Muscle layer of duodenum (tissue), 2 donors: ENCODE results near the gene ITGB4.

ENCODE experiments used
- H3K27ac ChIP-seq: one replicate; pipeline ENCODE4 v1.7.0; 2013; ENCODE audit warnings: mild to moderate bottlenecking, low read length
- H3K27me3 ChIP-seq: one replicate; pipeline ENCODE4 v1.7.0; 2013; ENCODE audit warnings: low read depth, mild to moderate bottlenecking, control low read depth, low read length
- H3K36me3 ChIP-seq, 2 donors: one replicate each; pipeline ENCODE4 v1.7.0; 2013; ENCODE audit warnings: low read length in 2 of 2, control low read depth in 1 of 2, mild to moderate bottlenecking in 1 of 2; ENCODE audit not compliant: insufficient read depth in 2 of 2, control insufficient read depth in 1 of 2
- H3K4me1 ChIP-seq, 2 donors: one replicate each; pipeline ENCODE4 v1.7.0; 2013; ENCODE audit warnings: low read length in 2 of 2, mild to moderate bottlenecking in 2 of 2, control low read depth in 1 of 2, moderate library complexity in 1 of 2; ENCODE audit not compliant: insufficient read depth in 2 of 2, control insufficient read depth in 1 of 2
- H3K4me3 ChIP-seq, 2 donors: one replicate each; pipeline ENCODE4 v1.7.0; 2013; ENCODE audit warnings: low read length in 2 of 2, low read depth in 1 of 2, mild to moderate bottlenecking in 1 of 2
- H3K9me3 ChIP-seq, 2 donors: one replicate each; pipeline ENCODE4 v1.7.0; 2013; ENCODE audit warnings: low read length in 2 of 2, control low read depth in 1 of 2, mild to moderate bottlenecking in 1 of 2; ENCODE audit not compliant: control insufficient read depth in 1 of 2
- donor health status: healthy.

Gene ITGB4

GRCh38 chr17:75722542-75723095 lies 1.4 kb downstream of the ITGB4 start:
- H3K4me1 ChIP-seq: peaks cover 0 to 10% of the 10 kb centered on the region in 2 donors
- peak overlapping the region; percentile 51 to 65 for H3K4me3 ChIP-seq
- H3K27ac ChIP-seq: peak overlapping the region; percentile 84
- peaks cover 17% of the 10 kb centered on the region for H3K27me3 ChIP-seq
- H3K36me3 ChIP-seq: peaks cover 3 to 8% of the 10 kb centered on the region in 2 donors
- H3K9me3 ChIP-seq: no peaks in the 10 kb centered on the region

DNA sequence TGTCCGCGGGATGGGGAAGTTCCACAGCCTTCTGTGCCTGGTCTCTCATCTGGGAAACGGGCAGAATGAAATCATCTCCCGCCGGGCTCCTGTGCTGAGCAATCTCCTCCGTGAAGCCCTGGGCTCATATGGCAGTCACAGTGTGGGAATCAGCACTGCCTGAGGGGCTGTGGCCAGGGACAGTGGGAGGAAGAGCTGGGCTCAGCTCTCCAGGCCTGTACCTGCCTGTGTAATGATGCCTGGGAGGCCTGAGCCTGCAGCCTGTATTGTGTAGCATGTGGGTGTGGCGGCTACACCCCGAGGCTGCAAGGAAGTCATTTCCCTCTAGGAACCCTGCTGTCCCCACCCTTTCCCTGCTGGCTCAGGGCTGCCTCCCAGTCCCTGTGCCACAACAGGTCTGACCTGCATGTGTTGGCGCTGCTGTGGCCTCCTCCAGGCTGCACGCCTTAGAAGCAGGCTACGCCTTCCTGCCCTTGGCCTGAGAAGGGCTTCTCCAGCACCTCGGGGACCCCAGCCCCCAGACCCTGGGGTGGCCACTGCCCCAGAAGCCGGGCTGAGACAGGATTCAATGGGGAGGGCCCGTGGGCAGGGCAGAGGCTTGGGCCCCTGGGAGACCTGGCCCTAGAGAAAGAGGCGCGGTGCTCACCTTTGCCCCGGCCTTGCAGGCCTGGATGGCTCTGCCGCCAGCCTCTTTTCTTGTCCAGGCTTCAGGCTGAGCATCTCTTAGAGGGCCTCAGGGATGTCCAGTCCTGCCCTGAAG lies 2.1 kb downstream of the ITGB4 start:
- H3K4me3 ChIP-seq: peak overlapping the region; percentile 50 to 51
- H3K27me3 ChIP-seq: peaks cover 17% of the 10 kb centered on the region
- peaks cover 0 to 10% of the 10 kb centered on the region in 2 donors for H3K4me1 ChIP-seq
- H3K36me3 ChIP-seq: peaks cover 7 to 12% of the 10 kb centered on the region in 2 donors
- no peaks in the 10 kb centered on the region for H3K9me3 ChIP-seq
- peak overlapping the region; percentile 84 for H3K27ac ChIP-seq

DNA sequence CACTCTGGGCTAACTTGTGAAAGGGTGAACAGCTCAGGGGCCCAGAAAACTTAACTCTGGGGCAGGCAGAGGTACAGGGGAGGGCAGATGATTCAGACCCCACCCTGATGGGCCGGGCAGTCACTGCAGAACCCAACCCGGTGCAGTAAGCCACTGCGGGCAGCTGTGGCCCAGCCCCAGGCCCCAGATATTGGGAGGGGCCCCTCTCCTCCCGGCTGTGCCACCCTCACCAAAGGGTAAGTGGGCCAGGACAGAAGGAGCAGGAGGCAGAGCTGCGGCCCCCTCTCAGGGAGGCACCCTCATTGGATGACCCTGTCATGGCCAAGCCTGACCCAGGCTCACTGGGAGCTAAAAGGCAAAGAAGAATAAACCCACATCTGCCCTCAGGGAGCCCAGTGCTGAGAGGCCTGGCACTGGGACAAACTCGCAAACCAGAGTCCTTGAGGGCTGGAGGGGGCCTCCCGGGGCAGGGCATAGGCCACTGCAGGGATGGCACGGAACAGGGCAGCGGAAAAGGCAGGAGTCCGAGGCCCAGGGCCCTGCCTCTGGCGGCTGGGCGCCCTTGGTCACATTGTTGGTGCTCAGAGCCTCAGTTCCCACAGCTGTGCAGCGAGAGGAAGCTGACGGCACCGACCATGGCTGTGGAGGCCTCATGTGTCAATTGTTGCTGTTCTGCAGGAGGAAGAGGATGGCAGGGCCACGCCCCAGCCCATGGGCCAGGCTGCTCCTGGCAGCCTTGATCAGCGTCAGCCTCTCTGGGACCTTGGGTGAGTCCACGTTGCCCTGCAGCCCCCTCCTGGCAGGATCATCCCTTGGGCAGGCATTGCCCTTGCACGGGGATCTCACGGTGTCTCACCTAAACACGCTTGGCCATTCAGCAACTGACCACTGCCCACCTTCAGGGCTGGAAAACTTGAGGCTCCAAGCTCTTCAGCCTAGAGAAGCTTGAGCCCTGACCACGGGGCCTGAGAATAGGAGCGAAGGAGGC lies 3.1 kb downstream of the ITGB4 start:
- no peak overlapping the region for H3K4me3 ChIP-seq
- H3K4me1 ChIP-seq: peaks cover 0 to 10% of the 10 kb centered on the region in 2 donors
- H3K36me3 ChIP-seq: peaks cover 7 to 12% of the 10 kb centered on the region in 2 donors
- peak overlapping the region; percentile 0 for H3K27ac ChIP-seq
- H3K27me3 ChIP-seq: peaks cover 17% of the 10 kb centered on the region
- no peaks in the 10 kb centered on the region for H3K9me3 ChIP-seq

- H3K27ac ChIP-seq: no peak overlapping the region
- peaks cover 17% of the 10 kb centered on the region for H3K27me3 ChIP-seq
- H3K9me3 ChIP-seq: no peaks in the 10 kb centered on the region
These were observed 4.2 kb downstream of the ITGB4 start for GRCh38 chr17:75725504-75725903.

GRCh38 chr17:75727391-75727790 lies 6.1 kb downstream of the ITGB4 start:
- H3K27me3 ChIP-seq: peaks cover 7% of the 10 kb centered on the region
- no peaks in the 10 kb centered on the region for H3K9me3 ChIP-seq
- no peak overlapping the region for H3K27ac ChIP-seq
- peaks cover 0 to 5% of the 10 kb centered on the region in 2 donors for H3K4me1 ChIP-seq
- no peak overlapping the region for H3K4me3 ChIP-seq
- peaks cover 7 to 15% of the 10 kb centered on the region in 2 donors for H3K36me3 ChIP-seq

More at GRCh38 chr17:75725504-75725903, 4.2 kb downstream of the ITGB4 start:
- H3K4me3 ChIP-seq: no peak overlapping the region
- peaks cover 7 to 15% of the 10 kb centered on the region in 2 donors for H3K36me3 ChIP-seq
- H3K4me1 ChIP-seq: peaks cover 0 to 9% of the 10 kb centered on the region in 2 donors

- Histone ChIP-seq H3K27ac (no peak overlapping the region), H3K27me3 (no peaks in the 10 kb centered on the region), H3K9me3 (no peaks in the 10 kb centered on the region), H3K4me3 (no peak overlapping the region), H3K4me1 (no peaks in the 10 kb centered on the region), H3K36me3 (peaks cover 7 to 15% of the 10 kb centered on the region in 2 donors)
These were observed 8.1 kb downstream of the ITGB4 start for GRCh38 chr17:75729351-75729750.

GRCh38 chr17:75730065-75730464 lies 8.8 kb downstream of the ITGB4 start:
- Histone ChIP-seq H3K27ac (no peak overlapping the region), H3K36me3 (peaks cover 7 to 15% of the 10 kb centered on the region in 2 donors), H3K27me3 (no peaks in the 10 kb centered on the region), H3K4me1 (no peaks in the 10 kb centered on the region), H3K9me3 (no peaks in the 10 kb centered on the region), H3K4me3 (no peak overlapping the region)

DNA sequence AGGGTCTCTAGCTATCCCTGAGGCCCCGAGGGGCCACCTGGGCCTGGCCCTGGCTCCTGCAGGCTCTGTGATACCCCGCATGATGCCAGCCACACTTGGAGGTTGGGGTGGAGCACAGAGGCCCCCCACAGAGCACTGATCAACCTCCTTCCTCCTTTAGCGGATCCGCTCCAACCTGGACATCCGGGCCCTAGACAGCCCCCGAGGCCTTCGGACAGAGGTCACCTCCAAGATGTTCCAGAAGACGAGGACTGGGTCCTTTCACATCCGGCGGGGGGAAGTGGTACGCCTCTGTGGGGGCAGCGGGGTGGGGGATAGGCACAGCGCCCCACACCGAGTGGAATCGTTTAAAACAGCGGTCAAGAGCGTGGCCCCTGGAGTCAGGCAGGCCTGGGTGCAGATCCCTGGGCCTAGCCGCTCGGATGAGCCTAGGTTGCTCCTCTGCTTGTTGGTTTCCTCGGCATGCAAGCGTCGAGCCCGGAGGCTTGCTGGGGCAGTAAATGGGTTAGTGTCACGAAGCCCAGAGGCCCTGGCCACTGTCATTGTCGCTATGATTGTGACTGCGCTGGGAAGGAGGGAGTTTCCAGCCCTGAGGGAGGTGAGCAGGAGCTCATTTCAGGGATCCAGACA lies 9.9 kb downstream of the ITGB4 start:
- H3K9me3 ChIP-seq: no peaks in the 10 kb centered on the region
- H3K27ac ChIP-seq: no peak overlapping the region
- H3K36me3 ChIP-seq: peaks cover 4 to 15% of the 10 kb centered on the region in 2 donors

DNA sequence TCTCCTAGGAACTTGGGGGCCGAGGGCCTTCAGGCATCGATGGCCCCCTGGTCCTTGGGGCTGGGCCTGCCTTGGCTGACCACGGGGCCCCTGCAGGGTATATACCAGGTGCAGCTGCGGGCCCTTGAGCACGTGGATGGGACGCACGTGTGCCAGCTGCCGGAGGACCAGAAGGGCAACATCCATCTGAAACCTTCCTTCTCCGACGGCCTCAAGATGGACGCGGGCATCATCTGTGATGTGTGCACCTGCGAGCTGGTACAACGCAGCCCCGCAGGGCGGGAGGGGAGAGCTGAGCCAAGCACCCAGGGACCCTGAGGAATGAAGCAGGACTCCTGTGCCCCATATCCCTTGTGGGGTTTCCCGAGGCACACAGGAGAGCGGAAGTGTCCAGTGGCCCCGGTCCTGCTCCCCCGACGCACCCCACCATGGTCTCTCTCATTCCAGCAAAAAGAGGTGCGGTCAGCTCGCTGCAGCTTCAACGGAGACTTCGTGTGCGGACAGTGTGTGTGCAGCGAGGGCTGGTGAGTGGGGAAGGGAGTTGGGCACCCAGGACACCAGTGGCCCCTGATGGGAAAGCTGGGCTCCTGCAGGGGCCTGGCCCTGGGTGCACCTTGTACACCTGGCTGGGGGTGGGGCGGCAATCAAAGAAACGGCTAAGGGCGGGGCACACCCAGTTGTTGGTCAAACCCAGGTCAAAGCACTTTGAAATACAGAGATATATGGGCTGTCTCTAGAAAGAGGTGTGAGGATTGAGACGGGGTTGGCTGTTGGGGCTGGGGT lies 10.6 kb downstream of the ITGB4 start:
- Histone ChIP-seq H3K27me3 (no peaks in the 10 kb centered on the region), H3K36me3 (peaks cover 4 to 15% of the 10 kb centered on the region in 2 donors), H3K27ac (no peak overlapping the region), H3K4me3 (no peak overlapping the region), H3K4me1 (no peaks in the 10 kb centered on the region), H3K9me3 (no peaks in the 10 kb centered on the region)

More for the DNA sequence above, 9.9 kb downstream of the ITGB4 start:
- H3K4me3 ChIP-seq: no peak overlapping the region
- H3K27me3 ChIP-seq: no peaks in the 10 kb centered on the region
- H3K4me1 ChIP-seq: no peaks in the 10 kb centered on the region

DNA sequence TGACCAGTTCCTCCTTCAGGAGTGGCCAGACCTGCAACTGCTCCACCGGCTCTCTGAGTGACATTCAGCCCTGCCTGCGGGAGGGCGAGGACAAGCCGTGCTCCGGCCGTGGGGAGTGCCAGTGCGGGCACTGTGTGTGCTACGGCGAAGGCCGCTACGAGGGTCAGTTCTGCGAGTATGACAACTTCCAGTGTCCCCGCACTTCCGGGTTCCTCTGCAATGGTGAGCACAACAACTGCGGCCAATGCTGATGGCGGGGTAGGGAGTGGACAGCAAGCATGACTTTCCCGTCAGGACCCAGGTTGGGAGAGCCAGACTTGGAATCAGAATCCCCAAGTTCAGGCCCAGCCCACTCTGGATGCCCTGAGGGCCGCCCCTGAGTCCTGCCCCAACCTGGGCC lies 12.2 kb downstream of the ITGB4 start:
- Histone ChIP-seq H3K27ac (no peak overlapping the region), H3K36me3 (peaks cover 0 to 7% of the 10 kb centered on the region in 2 donors), H3K4me3 (no peak overlapping the region), H3K9me3 (no peaks in the 10 kb centered on the region), H3K27me3 (no peaks in the 10 kb centered on the region), H3K4me1 (no peaks in the 10 kb centered on the region)
